K562 (cell line): ENCODE results near the gene LRP1. TPM values are rescaled to one million over a fixed set of nuclear protein-coding genes. Genes with fewer than 3 reads are reported as not detected.

Experiments
- AFF1 ChIP-seq, 2 experiments: fragments of 450-650 bp; IDR thresholded peaks; 2 replicates each; pipeline ENCODE4 v1.6.1; 2018; ENCODE audit warnings: mild to moderate bottlenecking in 2 of 2, low read depth in 1 of 2; ENCODE audit not compliant: partially characterized antibody in 2 of 2
- CCNT2 ChIP-seq: IDR thresholded peaks from 2 replicates; pipeline ENCODE4 v1.6.1; 2011; ENCODE audit warnings: borderline replicate concordance, low read depth, mild to moderate bottlenecking, moderate library complexity, mixed read lengths, low read length; ENCODE audit not compliant: insufficient read length; ENCODE audit errors: extremely low read depth
- REST ChIP-seq, 2 experiments: fragments of 450-650 bp; formaldehyde crosslinking in 1 of 2; IDR thresholded peaks; 2 replicates each; pipeline versions ENCODE4 v1.4.0 to v1.6.1; 2014 to 2020; ENCODE audit warnings: mild to moderate bottlenecking in 2 of 2, borderline replicate concordance in 1 of 2, low read depth in 1 of 2
- TEAD2 ChIP-seq: fragments of 450-650 bp; IDR thresholded peaks from 2 replicates; pipeline ENCODE4 v1.6.1; 2016; ENCODE audit warnings: missing genetic modification characterization, control low read depth, missing compliant biosample characterization
- ZBED1 ChIP-seq: IDR thresholded peaks from 2 replicates; pipeline ENCODE4 v1.6.1; 2014
- ZNF644 ChIP-seq: fragments of 200-800 bp; sonication (Bioruptor generic); IDR thresholded peaks from 2 replicates; pipeline ENCODE4 v1.6.1; 2016; ENCODE audit warnings: low read depth, missing genetic modification characterization, missing compliant biosample characterization
- polyA plus RNA-seq, 8 experiments: library from polyadenylated mRNA; depleted of rRNA in 4 of 8; stranded (reverse) in 5 of 8; unstranded in 3 of 8; fragments of >200 nt; fragmentation: Nextera tagmentation in 2 of 8; fragmentation: Illumina TruSeq in 1 of 8; extraction: Ambion mirVana in 2 of 8; extraction: Trizol in 1 of 8; gene quantifications; 2 replicates each; pipeline versions ENCODE4 v1.2.1 to v1.2.3, GENCODE V29; 2011 to 2014; ENCODE audit warnings: inconsistent platforms in 1 of 8, missing spikeins in 1 of 8
- total RNA-seq, 7 experiments: library from RNA; depleted of rRNA in 6 of 7; stranded (reverse); fragments of >200 nt in 6 of 7; fragmentation: Illumina TruSeq in 2 of 7; extraction: Trizol in 2 of 7; gene quantifications; 2 replicates each; pipeline versions ENCODE4 v1.2.1 to v1.2.3, GENCODE V29; 2011 to 2021; ENCODE audit warnings: low replicate concordance in 1 of 7

Gene LRP1
- total and polyA plus RNA-seq, 9 of the 15 experiments (the other 6 are each of a cell fraction or from before 2014, with no cell fraction given) = 0.04 to 0.64 (median 0.19) TPM; not detected in 2

GRCh38 chr12:57107456-57108155, 20.7 kb upstream of the LRP1 start (continued):
- TF ChIP-seq AFF1 (IDR thresholded peaks at IDR 0.05; ENCODE audit: low read depth in 1 of 2, partially characterized antibody in 2 of 2) (no peak), CCNT2 (no peak), TEAD2 (tag) (no peak), ZBED1 (no peak), ZNF644 (tag) (no peak), REST (IDR thresholded peaks at IDR 0.05; ENCODE audit: borderline replicate concordance) (peak; percentile 52), REST (CRISPR knock-in tag; IDR thresholded peaks at IDR 0.05; ENCODE audit: low read depth) (no peak)
